Neuron (in vitro differentiated cells): ENCODE results near the gene COG5.
"Not testable (repeated sequence)": the region's sequence is repeated elsewhere in the genome, so short reads cannot be mapped to it uniquely, and the experiment has no call there.

ENCODE experiments used
- H2AFZ ChIP-seq: one replicate; pipeline ENCODE4 v1.6.1; 2013; ENCODE audit warnings: low read depth, mild to moderate bottlenecking, inconsistent platforms, low read length, moderate library complexity
- H3K27me3 ChIP-seq: one replicate; pipeline ENCODE4 v1.6.1; 2013; ENCODE audit warnings: low read length; ENCODE audit not compliant: insufficient read depth
- H3K36me3 ChIP-seq: one replicate; pipeline ENCODE4 v1.6.1; 2013; ENCODE audit warnings: low read length; ENCODE audit not compliant: insufficient read depth
- H3K4me1 ChIP-seq: one replicate; pipeline ENCODE4 v1.6.1; 2013; ENCODE audit warnings: low read length; ENCODE audit not compliant: insufficient read depth
- H3K4me3 ChIP-seq: 2 replicates; pipeline ENCODE4 v1.5.1; 2013; ENCODE audit warnings: mild to moderate bottlenecking, low read length, moderate library complexity
- H3K9me3 ChIP-seq: one replicate; pipeline ENCODE4 v1.6.1; 2013; ENCODE audit warnings: low read length

COG5 gene

DNA sequence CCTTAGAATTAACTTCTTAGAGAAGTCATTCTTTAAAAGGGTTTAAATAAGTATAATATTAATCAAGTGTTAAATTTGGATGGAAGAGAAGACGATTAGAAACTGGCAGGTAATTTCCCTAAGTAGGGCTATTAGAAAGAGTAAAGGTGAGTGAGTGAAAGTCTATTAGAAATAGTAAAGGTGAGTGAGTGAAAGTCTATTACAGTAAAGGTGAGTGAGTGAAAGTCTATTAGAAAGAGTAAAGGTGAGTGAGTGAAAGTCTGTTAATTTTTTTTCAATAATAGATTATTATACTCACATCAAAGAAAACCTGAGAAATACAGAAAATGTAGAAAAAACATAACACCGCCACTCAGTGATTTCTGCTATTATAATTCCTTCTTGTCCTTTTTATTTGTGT lies 405.7 kb downstream of the COG5 start:
- Histone ChIP-seq H3K4me1 (no peaks in the 10 kb centered on the region), H3K27me3 (no peaks in the 10 kb centered on the region), H3K9me3 (no peaks in the 10 kb centered on the region), H2AFZ (no peak overlapping the region), H3K36me3 (peaks cover 2% of the 10 kb centered on the region), H3K4me3 (no peak overlapping the region)

DNA sequence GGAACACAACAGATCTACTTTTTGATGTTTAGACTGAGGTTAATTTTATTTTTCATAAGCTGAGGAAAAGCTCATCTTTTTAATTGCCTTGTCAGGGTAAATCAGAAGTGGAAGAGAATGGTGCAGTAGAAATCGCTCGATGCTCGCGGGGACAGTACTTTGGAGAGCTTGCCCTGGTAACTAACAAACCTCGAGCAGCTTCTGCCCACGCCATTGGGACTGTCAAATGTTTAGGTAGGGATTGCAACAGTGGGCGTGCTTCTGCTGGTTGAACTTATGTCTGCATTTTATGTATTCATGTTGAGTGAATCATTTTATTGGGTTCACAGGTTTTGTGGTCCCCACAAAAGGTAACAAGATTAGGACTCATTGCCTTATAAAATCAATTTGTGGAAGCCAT lies 406.6 kb downstream of the COG5 start:
- Histone ChIP-seq H2AFZ (no peak overlapping the region), H3K9me3 (no peaks in the 10 kb centered on the region), H3K4me3 (no peak overlapping the region), H3K27me3 (no peaks in the 10 kb centered on the region), H3K4me1 (no peaks in the 10 kb centered on the region), H3K36me3 (peaks cover 2% of the 10 kb centered on the region)

DNA sequence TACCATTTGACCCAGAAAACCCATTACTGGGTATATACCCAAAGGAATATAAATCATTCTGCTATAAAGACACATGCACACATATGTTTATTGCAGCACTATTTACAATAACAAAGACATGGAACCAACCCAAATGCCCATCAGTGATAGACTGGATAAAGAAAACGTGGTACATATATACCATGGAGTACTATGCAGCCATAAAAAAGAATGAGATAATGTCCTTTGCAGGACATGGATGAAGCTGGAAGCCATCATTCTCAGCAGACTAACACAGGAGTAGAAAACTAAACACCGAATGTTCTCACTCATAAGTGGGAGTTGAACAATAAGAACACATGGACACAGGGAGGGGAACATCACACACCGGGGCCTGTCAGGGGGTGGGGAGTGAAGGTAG lies 408.0 kb downstream of the COG5 start:
- H3K4me3 ChIP-seq, H3K4me1 ChIP-seq, H3K9me3 ChIP-seq, H2AFZ ChIP-seq, H3K36me3 ChIP-seq, H3K27me3 ChIP-seq: not testable (repeated sequence)

DNA sequence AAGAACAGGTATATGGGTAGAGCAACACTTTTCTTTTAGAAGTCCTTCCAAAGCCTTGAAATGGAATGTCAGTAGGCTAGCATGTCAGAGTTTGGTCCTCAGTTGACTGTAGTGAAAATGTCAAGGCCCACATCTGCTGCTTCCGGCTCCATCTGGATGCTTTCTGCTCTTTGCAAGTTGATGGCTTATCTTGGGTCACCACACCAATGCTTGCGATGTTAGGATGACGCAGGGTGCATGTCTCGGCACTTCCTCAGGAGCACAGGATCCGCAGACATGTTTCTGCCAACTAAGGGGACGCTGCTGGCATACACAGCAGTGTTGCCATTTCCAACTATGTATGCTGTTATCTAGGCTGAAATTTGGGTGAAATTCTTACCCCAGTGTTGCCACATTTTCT lies 408.9 kb downstream of the COG5 start:
- Histone ChIP-seq H3K4me1 (no peaks in the 10 kb centered on the region), H3K36me3 (peaks cover 2% of the 10 kb centered on the region), H3K27me3 (no peaks in the 10 kb centered on the region), H3K4me3 (no peak overlapping the region), H2AFZ (no peak overlapping the region), H3K9me3 (no peaks in the 10 kb centered on the region)

DNA sequence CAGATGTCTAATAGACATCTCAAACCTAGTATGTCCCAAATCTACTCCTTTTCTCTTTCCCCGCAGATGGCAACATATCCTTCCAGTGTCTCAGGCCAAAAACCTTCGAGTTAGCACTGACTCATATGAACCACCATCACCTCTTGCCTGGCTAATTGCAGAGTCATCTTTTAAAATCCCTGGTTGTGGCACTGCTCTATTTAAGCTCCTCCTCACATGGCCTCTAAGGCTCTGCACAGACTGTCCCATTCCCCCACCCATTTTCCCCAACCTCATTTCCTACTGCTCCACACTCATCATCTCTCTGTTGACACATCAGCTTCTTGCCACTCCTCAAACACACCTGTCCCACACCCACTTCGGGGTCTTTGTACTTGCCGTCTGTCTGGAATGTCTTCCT lies 411.7 kb downstream of the COG5 start:
- no peak overlapping the region for H3K4me3 ChIP-seq
- no peaks in the 10 kb centered on the region for H3K9me3 ChIP-seq
- H2AFZ ChIP-seq: no peak overlapping the region
- peaks cover 10% of the 10 kb centered on the region for H3K4me1 ChIP-seq
- H3K36me3 ChIP-seq: no peaks in the 10 kb centered on the region
- H3K27me3 ChIP-seq: no peaks in the 10 kb centered on the region
